ENCODE data around the gene CYB561. TPM values are rescaled to one million over a fixed set of nuclear protein-coding genes. Genes with fewer than 3 reads are reported as not detected.

Gene CYB561
- total and polyA plus RNA-seq, 9 of the 15 experiments (the other 6 are each of a cell fraction or from before 2014, with no cell fraction given), result 4.0 to 30.8 (median 17.4) TPM

- TF ChIP-seq RREB1 (CRISPR knock-in tag; IDR thresholded peaks at IDR 0.05) (no peak), EHMT2 (IDR thresholded peaks at IDR 0.05) (0 out of 2 replicates have a peak, but pooled peaks have one; percentile 20), ZBTB7A (IDR thresholded peaks at IDR 0.05; ENCODE audit: borderline replicate concordance, control insufficient read depth, low read depth, low read length) (peak; percentile 88), HES1 (IDR thresholded peaks at IDR 0.05; ENCODE audit: low read depth) (no peak), KLF1 (tag; IDR thresholded peaks at IDR 0.05) (no peak), THRAP3 (IDR thresholded peaks at IDR 0.05; ENCODE audit: borderline replicate concordance) (no peak), HDAC3 (IDR thresholded peaks at IDR 0.05; ENCODE audit: borderline replicate concordance, partially characterized antibody) (peak; percentile 88), TAL1 (IDR thresholded peaks at IDR 0.05) (peak; percentile 92), HDAC1 (IDR thresholded peaks at IDR 0.05) (peak in 1 of 2 experiments; percentile 82; a peak in 2 of 4 replicates), SMAD4 (CRISPR knock-in tag; conservative IDR thresholded peaks at IDR 0.05) (peak; percentile 93)
- TF ChIP-seq, protein P1, sequence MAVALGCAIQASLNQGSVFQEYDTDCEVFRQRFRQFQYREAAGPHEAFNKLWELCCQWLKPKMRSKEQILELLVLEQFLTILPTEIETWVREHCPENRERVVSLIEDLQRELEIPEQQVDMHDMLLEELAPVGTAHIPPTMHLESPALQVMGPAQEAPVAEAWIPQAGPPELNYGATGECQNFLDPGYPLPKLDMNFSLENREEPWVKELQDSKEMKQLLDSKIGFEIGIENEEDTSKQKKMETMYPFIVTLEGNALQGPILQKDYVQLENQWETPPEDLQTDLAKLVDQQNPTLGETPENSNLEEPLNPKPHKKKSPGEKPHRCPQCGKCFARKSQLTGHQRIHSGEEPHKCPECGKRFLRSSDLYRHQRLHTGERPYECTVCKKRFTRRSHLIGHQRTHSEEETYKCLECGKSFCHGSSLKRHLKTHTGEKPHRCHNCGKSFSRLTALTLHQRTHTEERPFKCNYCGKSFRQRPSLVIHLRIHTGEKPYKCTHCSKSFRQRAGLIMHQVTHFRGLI (CRISPR knock-in tag; IDR thresholded peaks at IDR 0.05), result peak; percentile 62; the same call in 1 of the 2 replicates
- TF ChIP-seq, protein P2, sequence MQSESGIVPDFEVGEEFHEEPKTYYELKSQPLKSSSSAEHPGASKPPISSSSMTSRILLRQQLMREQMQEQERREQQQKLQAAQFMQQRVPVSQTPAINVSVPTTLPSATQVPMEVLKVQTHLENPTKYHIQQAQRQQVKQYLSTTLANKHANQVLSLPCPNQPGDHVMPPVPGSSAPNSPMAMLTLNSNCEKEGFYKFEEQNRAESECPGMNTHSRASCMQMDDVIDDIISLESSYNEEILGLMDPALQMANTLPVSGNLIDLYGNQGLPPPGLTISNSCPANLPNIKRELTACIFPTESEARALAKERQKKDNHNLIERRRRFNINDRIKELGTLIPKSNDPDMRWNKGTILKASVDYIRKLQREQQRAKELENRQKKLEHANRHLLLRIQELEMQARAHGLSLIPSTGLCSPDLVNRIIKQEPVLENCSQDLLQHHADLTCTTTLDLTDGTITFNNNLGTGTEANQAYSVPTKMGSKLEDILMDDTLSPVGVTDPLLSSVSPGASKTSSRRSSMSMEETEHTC (IDR thresholded peaks at IDR 0.05), result peak; percentile 20; the same call in 1 of the 2 replicates
- TF ChIP-seq, protein P3, sequence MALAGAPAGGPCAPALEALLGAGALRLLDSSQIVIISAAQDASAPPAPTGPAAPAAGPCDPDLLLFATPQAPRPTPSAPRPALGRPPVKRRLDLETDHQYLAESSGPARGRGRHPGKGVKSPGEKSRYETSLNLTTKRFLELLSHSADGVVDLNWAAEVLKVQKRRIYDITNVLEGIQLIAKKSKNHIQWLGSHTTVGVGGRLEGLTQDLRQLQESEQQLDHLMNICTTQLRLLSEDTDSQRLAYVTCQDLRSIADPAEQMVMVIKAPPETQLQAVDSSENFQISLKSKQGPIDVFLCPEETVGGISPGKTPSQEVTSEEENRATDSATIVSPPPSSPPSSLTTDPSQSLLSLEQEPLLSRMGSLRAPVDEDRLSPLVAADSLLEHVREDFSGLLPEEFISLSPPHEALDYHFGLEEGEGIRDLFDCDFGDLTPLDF (CRISPR knock-in tag; IDR thresholded peaks at IDR 0.05), result peak; percentile 33; the same call in 1 of the 2 replicates
These were observed 13.9 kb downstream of the CYB561 start (continued) for GRCh38 chr17:63431939-63432804.
